Left cardiac atrium (tissue), 4 donors: ENCODE data around the gene PRKN. TPM values are rescaled to one million over a fixed set of nuclear protein-coding genes. Genes with fewer than 3 reads are reported as not detected.

Source experiments
- ATAC-seq, 2 donors: fragments of 200-7000 bp; cut with Tn5 transposase; one replicate each; pipeline ENCODE4 v1.9.1; 2020; ENCODE audit warnings: mild to moderate bottlenecking in 2 of 2, moderate library complexity in 2 of 2
- DNase-seq: peaks from one replicate; pipeline ENCODE4 v3.0.0-alpha.2; 2020
- intact Hi-C, 2 donors: fragments of 100-400 bp; cut with DNase I; formaldehyde crosslinking; loops; one replicate each; pipeline versions ENCODE4 v1.14.1 to v1.15.1; 2022 to 2023
- total RNA-seq, 2 donors: library from RNA; stranded (reverse); fragmentation: NEBNext Ultra II Directional; extraction: Animal tissue kit (Norgen Biotek cat#: 25700); gene quantifications; one replicate each; pipeline ENCODE4 v1.2.1, GENCODE V29; 2021
- donor health status: DM: no; HTN: yes; CAD: no.
- donor health status: DM: no; HTN: yes; CAD: no; lungs with severe emphysema.
- donor health status: DM: yes; HTN: yes; CAD: no.
- donor health status: Dilated cardiomyopathy.

The PRKN gene
- total RNA-seq, 2 donors from 2014 or later, result 13.8 to 22.2 TPM

- intact Hi-C loops, result no loop called here
- DNase-seq (no peak), ATAC-seq (no peak)
These were observed 13.4 kb downstream of the PRKN start for GRCh38 chr6:162713974-162714780.

DNA sequence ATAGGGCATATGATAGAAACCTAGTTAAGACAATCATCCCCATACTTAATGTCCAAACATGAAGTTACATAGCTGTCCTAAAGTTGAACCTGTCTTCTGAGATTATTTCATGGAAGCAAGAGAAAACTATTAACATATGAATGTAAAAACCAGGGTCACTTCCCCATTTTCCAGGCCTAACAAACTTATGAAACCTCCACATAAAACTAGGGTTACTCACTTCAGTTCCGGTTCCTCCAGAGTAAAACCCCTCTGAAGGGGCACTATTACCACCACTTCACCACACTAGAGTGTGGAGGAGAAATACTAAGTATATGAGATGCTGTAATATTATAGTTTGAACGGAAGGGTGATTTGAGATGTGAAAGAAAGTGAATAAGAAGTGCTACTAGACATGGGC, 14.9 kb downstream of the PRKN start:
- intact Hi-C loops, result no loop called here
- DNase-seq, result no peak
- no peak for ATAC-seq

DNA sequence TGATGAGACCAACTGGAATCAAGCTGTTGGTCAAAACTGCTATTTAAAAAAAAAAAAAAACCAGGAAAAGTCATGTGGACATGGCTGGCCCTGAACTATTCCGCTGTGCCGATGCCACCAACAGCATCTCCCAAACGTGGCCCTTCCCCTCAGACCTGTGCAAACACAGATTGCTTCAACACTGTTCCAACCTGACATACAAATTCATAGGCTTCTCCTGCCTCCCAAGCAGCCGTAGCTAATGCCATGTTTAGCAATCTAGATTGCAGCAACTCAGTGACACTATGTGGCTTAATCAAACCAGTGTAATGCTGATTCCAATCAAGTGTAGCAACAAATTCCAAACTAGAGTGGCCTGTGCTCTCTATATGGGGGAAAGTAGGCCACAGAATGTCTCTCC, 16.2 kb downstream of the PRKN start:
- ATAC-seq, result peak in 1 of 2 donors; percentile 63
- DNase-seq, result no peak
- intact Hi-C loops, result no loop called here

DNA sequence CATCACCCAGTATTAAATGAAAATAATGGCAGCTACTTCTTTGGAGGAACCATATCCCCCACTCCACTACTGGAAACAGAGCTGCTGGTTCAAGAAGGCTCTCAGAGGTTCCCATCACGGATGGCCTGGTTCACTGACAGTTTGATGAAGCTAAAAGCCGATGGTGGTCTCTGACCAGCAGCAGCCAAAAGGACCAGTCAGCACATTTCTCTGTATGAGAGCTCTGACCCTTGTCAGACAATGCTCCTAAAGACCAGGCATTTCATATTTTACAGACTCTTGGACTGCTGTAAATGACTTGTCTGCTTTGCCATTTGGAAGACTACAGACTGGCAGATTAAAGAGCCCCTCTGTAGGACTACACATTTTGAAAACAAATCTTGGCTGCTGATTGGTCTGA, 16.6 kb downstream of the PRKN start:
- no peak for DNase-seq
- intact Hi-C loops, result no loop called here
- no peak for ATAC-seq

DNA sequence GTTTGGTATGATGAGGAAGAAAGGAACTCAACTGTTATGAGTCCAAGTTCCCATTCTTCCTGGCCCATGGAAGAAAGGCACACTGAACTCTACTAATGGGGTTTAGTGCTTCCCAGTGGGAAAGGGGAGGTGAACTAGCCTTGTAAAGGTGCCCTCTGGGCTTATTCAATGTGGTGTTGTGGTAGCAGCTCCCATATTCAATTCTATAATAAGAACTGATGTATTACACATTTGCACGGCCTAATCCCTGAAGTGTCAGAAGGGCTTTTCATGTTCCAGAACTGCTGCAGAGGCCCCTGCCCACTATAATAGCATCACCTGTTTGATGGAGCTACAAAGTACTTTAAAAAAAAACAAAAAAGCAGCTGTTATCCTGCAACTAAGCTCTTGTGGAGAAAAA, 17.1 kb downstream of the PRKN start:
- intact Hi-C loops, result no loop called here
- ATAC-seq (no peak), DNase-seq (no peak)

DNA sequence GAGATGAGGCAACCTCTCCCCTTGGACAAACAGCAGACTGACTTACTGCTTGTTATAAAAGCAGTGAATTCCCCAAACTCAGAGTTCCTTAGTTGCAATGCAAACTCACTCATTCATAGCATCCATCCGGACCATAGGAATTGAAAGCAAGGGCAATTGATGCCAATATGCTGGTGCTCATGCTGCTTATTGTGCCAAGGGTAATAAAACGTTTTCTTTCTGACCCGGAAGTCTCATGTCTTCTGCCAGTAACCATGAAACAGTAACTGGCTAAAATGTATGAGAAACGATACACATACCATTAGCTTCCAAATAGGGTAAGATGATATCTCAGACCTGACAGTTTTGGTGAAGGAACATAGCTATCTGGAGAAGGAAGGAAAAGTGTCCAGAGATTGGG, 18.1 kb downstream of the PRKN start:
- intact Hi-C loops, result no loop called here

DNA sequence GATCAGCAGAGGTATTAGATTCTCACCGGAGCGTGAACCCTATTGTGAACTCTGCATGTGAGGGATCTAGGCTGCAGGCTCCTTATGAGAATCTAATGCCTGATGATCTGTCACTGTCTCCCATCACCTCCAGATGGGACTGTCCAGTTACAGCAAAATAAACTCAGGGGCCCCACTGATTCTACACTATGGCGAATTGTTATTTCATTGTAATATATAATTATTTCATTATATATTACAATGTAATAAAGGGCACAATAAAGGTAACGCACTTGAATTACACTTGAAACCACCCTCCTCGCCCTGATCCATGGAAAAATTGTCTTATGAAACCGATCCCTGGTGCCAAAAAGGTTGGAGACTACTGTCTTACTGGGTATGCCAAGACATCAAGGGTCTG, 18.6 kb downstream of the PRKN start:
- ATAC-seq (no peak), DNase-seq (no peak)
- intact Hi-C loops, result no loop called here

More for the DNA sequence above, 18.1 kb downstream of the PRKN start:
- ATAC-seq (no peak), DNase-seq (no peak)

DNA sequence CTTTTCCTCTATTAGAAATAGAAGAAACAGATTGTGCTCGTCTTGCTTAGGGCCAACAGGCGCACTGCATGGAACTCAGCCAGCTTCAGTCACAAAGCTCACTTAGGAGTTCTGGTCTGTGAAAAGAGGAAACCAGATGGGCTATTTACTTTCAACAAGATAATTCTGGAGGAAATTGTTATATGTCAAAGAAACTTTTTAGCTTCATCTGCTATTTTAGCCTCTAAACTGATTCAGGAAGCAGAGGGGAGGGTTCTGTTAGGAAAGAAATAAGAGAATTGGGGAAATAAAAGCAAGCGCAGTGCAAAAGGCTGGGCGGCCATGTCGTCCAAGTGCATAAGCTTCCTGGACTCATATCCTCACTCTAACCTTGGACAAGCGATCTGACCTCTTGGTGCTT, 21.3 kb downstream of the PRKN start:
- peak; percentile 79 for DNase-seq
- ATAC-seq, result peak; percentile 81 to 91
- intact Hi-C loops, result no loop called here

DNA sequence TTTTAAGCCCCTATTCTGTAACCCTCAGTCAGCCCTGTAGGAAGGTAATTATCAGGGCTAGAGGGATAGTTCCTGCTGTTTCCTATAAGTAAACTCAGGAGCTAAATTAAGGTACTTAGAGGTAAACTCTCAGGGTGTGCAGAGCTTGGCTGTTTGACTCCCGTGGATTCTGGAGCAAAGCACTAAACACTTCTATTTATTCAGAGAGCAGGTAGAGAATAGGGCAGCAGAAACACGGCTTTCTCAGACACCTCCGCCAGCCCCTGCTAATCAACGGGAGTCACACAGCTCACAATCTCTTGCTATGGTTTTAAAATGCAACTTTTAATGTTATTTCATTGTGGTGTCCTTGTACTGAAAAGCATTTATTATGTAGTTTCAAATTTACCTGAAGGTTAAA, 21.8 kb downstream of the PRKN start:
- no peak for DNase-seq
- peak in 1 of 2 donors; percentile 13 for ATAC-seq
- intact Hi-C loops, result no loop called here

GRCh38 chr6:162704001-162704400, 23.6 kb downstream of the PRKN start:
- intact Hi-C loops, result no loop called here
- no peak for DNase-seq
- no peak for ATAC-seq

GRCh38 chr6:162702446-162702845, 25.1 kb downstream of the PRKN start:
- intact Hi-C loops, result no loop called here
- DNase-seq (no peak), ATAC-seq (no peak)

- ATAC-seq (no peak), DNase-seq (no peak)
- intact Hi-C loops, result no loop called here
These were observed 26.0 kb downstream of the PRKN start for GRCh38 chr6:162701551-162701950.

DNA sequence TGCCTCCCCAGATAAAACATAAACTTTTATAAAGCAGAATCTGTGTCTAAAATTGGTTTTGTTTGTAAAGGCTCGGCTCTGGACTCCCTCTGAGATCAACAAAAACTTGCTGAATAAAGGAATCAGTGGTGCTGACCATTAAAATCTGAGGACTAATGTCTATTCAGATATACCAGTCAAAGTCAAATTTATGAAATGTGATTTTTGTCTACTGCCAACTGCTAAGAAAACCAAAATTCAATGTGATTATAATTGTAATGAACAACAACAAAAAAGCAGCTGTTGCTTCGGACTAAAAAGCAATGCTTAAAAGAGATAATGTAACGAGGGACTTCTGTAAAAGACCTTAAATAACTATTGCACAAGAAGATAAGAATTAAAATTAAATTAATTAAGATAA, 26.6 kb downstream of the PRKN start:
- intact Hi-C loops, result no loop called here

DNA sequence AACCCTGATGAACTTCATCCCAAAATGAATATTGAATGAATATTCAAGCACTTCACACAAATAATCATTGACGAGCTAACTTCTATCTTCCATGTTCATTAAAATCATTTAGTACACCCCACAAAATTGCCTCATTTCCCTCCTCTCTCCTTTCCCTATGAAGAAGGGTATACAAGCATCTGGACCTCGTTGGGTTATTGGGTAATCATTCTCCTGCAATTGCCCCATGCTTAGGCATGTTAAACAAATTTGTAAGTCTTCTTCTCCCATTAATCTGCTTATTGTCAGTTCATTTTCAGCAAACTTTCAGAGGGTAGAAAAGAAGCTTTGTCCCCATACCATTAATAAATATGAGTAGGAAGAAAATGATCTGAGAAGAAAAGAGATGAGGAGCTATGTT, 27.6 kb downstream of the PRKN start:
- DNase-seq (no peak), ATAC-seq (no peak)
- intact Hi-C loops, result no loop called here

More for the DNA sequence above, 26.6 kb downstream of the PRKN start:
- no peak for DNase-seq
- no peak for ATAC-seq

DNA sequence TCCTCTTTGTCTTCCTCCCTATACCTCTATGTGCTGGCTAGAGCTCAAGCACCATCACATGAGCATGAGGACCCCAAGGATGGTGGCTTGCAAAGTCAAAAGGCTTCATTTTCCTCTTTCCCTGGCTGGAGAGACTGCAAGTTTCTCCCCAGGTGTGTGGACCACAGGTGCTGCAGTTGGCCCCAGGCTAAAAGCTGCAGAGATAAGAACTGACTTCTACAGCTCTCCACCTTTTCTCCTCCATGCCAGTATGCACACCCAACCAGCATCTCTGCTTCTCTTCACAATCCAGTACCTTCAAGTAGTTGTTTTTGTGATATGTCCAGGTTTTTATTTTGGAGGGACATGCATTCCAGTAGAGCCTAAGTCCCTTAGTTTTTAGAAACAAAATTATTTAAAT, 29.1 kb downstream of the PRKN start:
- intact Hi-C loops, result no loop called here
- no peak for ATAC-seq
- no peak for DNase-seq

GRCh38 chr6:162697872-162698403, 29.6 kb downstream of the PRKN start:
- no peak for ATAC-seq
- intact Hi-C loops, result no loop called here
- no peak for DNase-seq

DNA sequence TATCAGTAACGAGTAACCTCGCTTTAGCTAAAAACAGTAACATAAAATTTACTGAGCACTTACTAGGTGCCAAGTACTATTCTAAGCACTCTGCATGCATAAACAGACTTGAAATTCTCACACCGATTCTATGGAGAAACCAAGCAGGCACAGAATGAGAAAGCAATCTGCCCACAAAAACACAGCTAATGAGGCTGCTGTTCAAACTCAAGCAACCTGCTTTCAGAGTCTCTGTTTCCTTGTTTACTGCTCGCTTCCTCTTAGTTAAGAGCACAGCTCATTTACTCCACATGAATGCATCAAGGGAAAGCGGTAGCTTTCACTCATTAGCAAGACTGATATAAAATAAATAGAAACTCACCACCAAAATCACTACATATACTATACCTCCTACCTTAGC, 37.4 kb downstream of the PRKN start:
- intact Hi-C loops, result no loop called here
- DNase-seq (no peak), ATAC-seq (no peak)

DNA sequence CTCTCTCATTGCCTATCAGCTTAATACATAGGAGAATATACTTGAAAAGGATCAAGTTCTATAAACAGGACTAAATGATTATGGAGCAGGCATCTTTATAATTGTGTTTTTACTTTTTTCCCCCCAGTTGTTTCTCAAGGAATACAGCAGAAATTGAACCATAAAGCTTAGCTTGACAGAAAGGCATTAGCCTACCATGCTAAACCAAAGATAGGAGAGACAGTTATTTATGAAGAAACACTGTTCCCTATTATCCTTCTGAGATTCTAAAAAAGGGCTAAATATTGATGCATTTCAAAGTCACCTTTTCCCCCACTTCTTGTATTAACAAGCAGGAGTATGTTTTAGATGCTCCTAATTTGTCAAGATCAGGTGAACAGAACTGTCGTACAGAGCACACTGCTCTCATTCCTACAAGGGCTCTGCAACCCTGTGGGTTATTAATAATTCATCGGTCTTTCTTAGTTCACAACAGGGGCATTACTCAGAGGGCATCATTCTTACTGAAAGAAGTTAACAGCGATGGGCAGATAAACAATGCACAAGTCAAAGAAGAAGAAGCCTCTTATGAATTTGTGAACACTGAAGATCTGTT, 38.7 kb downstream of the PRKN start:
- DNase-seq, result no peak
- ATAC-seq, result no peak
- intact Hi-C loops, result no loop called here

- ATAC-seq, result no peak
- DNase-seq, result no peak
- intact Hi-C loops, result no loop called here
These were observed 42.0 kb downstream of the PRKN start for GRCh38 chr6:162685586-162685985.

GRCh38 chr6:162684961-162685360, 42.6 kb downstream of the PRKN start:
- ATAC-seq, result no peak
- intact Hi-C loops, result no loop called here
- DNase-seq, result no peak

- no peak for ATAC-seq
These were observed 43.5 kb downstream of the PRKN start for GRCh38 chr6:162684052-162684451.

More at GRCh38 chr6:162684052-162684451, 43.5 kb downstream of the PRKN start:
- DNase-seq, result no peak
- intact Hi-C loops, result no loop called here
